ENCODE results near the gene LILRA6.
"Not testable (repeated sequence)": the region's sequence is repeated elsewhere in the genome, so short reads cannot be mapped to it uniquely, and the experiment has no call there.

LILRA6 gene

DNA sequence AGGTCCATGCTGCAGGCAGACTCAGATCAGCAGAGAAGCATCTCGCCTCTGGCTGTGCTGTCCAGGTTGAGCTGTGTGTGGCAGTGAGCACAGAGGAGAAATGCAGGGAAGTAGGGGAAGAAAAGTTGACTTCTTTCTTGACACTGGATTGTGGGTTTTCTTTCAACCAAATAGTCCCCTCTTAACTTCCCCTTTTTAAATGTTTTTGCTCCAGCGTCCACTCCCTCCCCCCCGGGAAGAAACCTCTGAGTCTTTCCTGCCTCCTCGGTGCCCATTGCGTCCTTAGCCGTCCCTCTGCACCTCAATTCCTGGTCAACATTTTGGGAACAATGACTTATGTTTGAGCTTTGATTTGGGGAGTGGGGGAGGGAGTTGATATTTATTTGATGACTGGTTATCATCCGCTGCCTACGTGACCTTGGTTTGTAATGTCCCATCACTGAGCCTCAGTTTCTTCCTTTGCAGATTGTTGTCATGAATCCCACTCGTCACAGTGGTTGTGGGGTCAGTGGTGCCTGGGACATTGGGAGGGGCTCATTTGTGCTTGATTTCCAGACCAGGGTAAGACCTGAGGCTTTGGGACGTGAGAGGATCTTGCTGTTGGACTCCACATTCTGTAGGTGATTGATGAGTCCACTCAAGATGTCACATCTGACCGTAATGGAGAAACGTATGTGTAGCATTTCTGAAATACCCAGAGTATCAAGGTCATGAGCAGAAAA lies 38.6 kb upstream of the LILRA6 start, which contains the start of gene LILRB2:
Gene LILRB2 (minus strand): TSS at position 104 of the 722 bp plus-strand sequence. CDS start 614 bp downstream, outside the sequence.
- Histone ChIP-seq H3K9me3 (ENCODE audit: insufficient read depth, low read length) (no peaks in the 10 kb centered on the region), H3K4me1 (ENCODE audit: low read length) (peaks cover 23% of the 10 kb centered on the region), H3K4me2 (ENCODE audit: low read length) (peak within 1 kb of the TSS; percentile 4), H3K27ac (ENCODE audit: low read length) (no peak within 1 kb of the TSS), H3K4me3 (ENCODE audit: low read length) (no peak within 1 kb of the TSS), H3K9ac (ENCODE audit: low read length) (no peak within 1 kb of the TSS), H3K27me3 (ENCODE audit: low read depth, low read length) (peaks cover 32% of the 10 kb centered on the region), H4K20me1 (ENCODE audit: insufficient read depth, low read length) (no peaks in the 10 kb centered on the region), H2AFZ (ENCODE audit: low read depth, low read length) (no peak within 1 kb of the TSS), H3K79me2 (ENCODE audit: low read length) (no peaks in the 10 kb centered on the region), H3K36me3 (replicated peaks; ENCODE audit: low read depth, low read length) (no peaks in the 10 kb centered on the region)
- no peak for TF ChIP-seq EZH2phosphoT487 (IDR thresholded peaks at IDR 0.05; ENCODE audit: low read depth)
- TF ChIP-seq, protein P1, sequence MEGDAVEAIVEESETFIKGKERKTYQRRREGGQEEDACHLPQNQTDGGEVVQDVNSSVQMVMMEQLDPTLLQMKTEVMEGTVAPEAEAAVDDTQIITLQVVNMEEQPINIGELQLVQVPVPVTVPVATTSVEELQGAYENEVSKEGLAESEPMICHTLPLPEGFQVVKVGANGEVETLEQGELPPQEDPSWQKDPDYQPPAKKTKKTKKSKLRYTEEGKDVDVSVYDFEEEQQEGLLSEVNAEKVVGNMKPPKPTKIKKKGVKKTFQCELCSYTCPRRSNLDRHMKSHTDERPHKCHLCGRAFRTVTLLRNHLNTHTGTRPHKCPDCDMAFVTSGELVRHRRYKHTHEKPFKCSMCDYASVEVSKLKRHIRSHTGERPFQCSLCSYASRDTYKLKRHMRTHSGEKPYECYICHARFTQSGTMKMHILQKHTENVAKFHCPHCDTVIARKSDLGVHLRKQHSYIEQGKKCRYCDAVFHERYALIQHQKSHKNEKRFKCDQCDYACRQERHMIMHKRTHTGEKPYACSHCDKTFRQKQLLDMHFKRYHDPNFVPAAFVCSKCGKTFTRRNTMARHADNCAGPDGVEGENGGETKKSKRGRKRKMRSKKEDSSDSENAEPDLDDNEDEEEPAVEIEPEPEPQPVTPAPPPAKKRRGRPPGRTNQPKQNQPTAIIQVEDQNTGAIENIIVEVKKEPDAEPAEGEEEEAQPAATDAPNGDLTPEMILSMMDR (IDR thresholded peaks at IDR 0.05; ENCODE audit: low read depth, low read length): no peak

DNA sequence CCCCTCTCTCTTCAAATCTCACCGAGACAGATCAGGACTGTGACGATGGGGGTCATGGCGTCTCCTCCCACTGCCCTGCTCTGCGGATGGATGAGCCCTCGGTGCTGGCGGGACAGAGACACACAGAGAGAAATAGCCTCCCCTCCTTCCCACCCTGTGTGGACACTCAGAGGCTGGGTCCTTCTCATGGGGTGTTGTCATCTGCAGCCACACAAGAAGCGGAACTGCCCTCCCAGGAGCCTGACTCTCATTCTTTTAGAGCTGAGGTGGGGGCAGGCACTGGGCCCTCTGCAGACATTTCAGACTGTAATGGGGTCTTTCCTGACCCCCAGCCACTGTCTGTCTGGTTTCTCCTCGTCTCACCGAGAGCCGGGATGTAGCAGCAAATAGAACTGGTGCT lies 37.9 kb upstream of the LILRA6 start:
- H3K4me1 ChIP-seq (ENCODE audit: low read length): peaks cover 20% of the 10 kb centered on the region
- H3K36me3 ChIP-seq (replicated peaks; ENCODE audit: low read depth, low read length); H3K9me3 ChIP-seq (ENCODE audit: insufficient read depth, low read length); H2AFZ ChIP-seq (ENCODE audit: low read depth, low read length); H3K27ac ChIP-seq (ENCODE audit: low read length); H3K4me2 ChIP-seq (ENCODE audit: low read length); H3K4me3 ChIP-seq (ENCODE audit: low read length); H3K79me2 ChIP-seq (ENCODE audit: low read length); H3K9ac ChIP-seq (ENCODE audit: low read length); H4K20me1 ChIP-seq (ENCODE audit: insufficient read depth, low read length): not testable (repeated sequence)
- peaks cover 32% of the 10 kb centered on the region for H3K27me3 ChIP-seq (ENCODE audit: low read depth, low read length)

DNA sequence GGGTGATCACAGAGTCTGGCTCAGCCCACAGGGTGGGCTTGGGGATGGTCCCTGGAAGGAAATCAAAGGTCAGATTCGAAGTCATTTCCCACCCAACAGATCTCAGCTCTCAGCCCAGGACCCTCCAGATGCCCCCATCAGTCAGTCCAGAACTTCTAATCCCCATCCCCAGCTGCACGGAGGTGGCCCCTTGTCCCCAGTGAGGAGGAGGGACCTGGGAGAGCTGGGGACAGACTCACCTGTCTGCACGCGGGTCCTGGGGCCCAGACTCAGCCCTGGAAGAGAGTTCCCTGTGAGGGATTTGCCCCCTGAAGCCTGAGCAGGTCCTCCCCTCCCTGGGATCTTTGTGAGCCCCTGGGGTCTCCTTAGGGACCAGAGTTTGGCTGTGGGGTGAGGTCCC lies 37.4 kb upstream of the LILRA6 start:
- not testable (repeated sequence) for H3K79me2 ChIP-seq (ENCODE audit: low read length); H3K9me3 ChIP-seq (ENCODE audit: insufficient read depth, low read length); H3K36me3 ChIP-seq (replicated peaks; ENCODE audit: low read depth, low read length); H3K4me2 ChIP-seq (ENCODE audit: low read length); H3K9ac ChIP-seq (ENCODE audit: low read length); H3K4me3 ChIP-seq (ENCODE audit: low read length); H4K20me1 ChIP-seq (ENCODE audit: insufficient read depth, low read length); H3K27ac ChIP-seq (ENCODE audit: low read length); H2AFZ ChIP-seq (ENCODE audit: low read depth, low read length)
- Histone ChIP-seq H3K27me3 (ENCODE audit: low read depth, low read length) (peaks cover 32% of the 10 kb centered on the region), H3K4me1 (ENCODE audit: low read length) (peaks cover 20% of the 10 kb centered on the region)

DNA sequence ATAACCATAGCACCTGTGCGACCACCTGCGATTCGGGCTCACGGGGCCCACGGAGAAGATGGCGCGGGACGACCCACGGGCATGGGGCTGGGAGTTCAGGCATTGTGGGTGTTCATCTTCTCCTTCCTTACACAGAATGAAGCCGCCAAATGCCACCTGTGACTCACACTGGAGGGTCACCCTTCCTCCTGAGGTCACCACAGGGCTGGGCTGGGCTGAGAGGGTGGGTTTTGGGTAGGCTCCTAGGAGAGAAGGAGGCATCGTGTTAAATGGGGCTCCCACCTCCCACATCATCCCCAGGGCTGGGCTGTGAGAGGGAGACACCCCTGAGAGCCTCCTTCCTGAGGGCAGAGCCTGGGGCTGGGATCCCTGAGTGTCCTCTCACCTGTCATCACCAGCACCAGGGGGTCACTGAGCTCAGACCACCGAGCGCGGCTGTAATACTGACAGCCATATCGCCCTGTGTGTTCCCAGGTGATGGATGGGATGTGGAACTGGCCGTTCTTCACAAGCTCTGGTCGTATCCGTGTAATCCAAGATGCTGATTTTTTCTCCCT lies 36.9 kb upstream of the LILRA6 start:
- Histone ChIP-seq H3K79me2 (ENCODE audit: low read length) (no peaks in the 10 kb centered on the region), H3K9me3 (ENCODE audit: insufficient read depth, low read length) (no peaks in the 10 kb centered on the region), H3K9ac (ENCODE audit: low read length) (no peak overlapping the region), H3K27ac (ENCODE audit: low read length) (no peak overlapping the region), H3K4me3 (ENCODE audit: low read length) (no peak overlapping the region), H3K27me3 (ENCODE audit: low read depth, low read length) (peaks cover 32% of the 10 kb centered on the region), H2AFZ (ENCODE audit: low read depth, low read length) (no peak overlapping the region), H3K4me1 (ENCODE audit: low read length) (peaks cover 20% of the 10 kb centered on the region), H4K20me1 (ENCODE audit: insufficient read depth, low read length) (no peaks in the 10 kb centered on the region), H3K4me2 (ENCODE audit: low read length) (no peak overlapping the region), H3K36me3 (replicated peaks; ENCODE audit: low read depth, low read length) (no peaks in the 10 kb centered on the region)
- TF ChIP-seq, protein P1 (IDR thresholded peaks at IDR 0.05; ENCODE audit: low read depth, low read length): no peak
- TF ChIP-seq EZH2phosphoT487 (IDR thresholded peaks at IDR 0.05; ENCODE audit: low read depth): no peak

DNA sequence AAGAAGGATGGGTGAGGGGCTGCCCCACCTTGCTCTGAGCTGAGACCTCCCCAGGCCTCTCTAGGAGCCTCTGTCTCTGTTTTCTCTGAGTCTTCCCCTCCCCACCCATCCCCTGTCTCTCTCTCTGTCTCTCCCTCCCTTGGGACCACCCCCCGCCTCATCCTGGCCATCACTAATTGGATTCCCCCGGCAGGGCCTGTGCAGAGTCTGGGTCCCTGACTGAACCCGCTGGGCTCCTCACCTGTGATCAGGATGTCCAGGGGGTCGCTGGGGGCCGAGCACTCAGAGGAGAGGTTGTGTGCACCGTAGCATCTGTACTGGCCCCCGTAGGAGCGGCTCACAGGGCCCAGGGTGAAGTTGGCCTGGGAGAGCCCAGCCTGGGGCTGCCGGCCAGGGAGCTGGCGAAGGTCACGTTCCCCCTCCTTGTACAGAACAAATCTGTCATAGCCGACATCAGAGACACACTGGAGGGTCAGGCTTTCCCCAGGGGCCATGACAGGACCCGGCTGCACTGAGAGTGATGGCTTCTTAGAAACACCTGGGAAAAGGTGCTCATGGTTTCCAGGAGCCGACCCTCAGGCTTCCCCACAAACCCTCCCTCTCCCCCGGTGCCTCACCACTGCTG lies 36.1 kb upstream of the LILRA6 start:
- H4K20me1 ChIP-seq (ENCODE audit: insufficient read depth, low read length); H3K36me3 ChIP-seq (replicated peaks; ENCODE audit: low read depth, low read length); H3K4me2 ChIP-seq (ENCODE audit: low read length); H3K79me2 ChIP-seq (ENCODE audit: low read length); H3K9ac ChIP-seq (ENCODE audit: low read length); H3K4me3 ChIP-seq (ENCODE audit: low read length); H2AFZ ChIP-seq (ENCODE audit: low read depth, low read length); H3K27ac ChIP-seq (ENCODE audit: low read length); H3K9me3 ChIP-seq (ENCODE audit: insufficient read depth, low read length): not testable (repeated sequence)
- Histone ChIP-seq H3K4me1 (ENCODE audit: low read length) (peaks cover 20% of the 10 kb centered on the region), H3K27me3 (ENCODE audit: low read depth, low read length) (peaks cover 35% of the 10 kb centered on the region)

DNA sequence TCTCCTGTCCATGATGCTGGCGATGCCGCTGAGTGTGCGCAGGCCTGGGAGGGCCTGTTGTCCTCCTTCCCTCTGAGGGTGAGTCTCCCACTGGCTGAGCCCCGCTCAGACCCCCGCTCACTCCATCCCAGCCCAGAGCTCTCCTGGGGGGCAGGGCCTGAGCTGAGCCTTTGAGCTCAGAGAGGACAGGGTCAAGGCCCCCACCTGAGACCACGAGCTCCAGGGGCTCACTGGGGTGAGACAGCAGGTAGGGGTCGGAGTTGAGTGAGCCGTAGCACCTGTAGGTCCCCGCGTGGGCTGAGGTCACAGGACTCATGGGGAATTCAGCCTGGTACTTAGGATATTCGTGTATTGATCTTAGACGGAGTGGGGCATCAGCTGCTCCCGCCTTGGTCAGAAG lies 35.5 kb upstream of the LILRA6 start:
- not testable (repeated sequence) for H3K9ac ChIP-seq (ENCODE audit: low read length); H3K4me2 ChIP-seq (ENCODE audit: low read length); H3K36me3 ChIP-seq (replicated peaks; ENCODE audit: low read depth, low read length); H4K20me1 ChIP-seq (ENCODE audit: insufficient read depth, low read length); H3K9me3 ChIP-seq (ENCODE audit: insufficient read depth, low read length); H3K4me3 ChIP-seq (ENCODE audit: low read length); H3K27ac ChIP-seq (ENCODE audit: low read length); H3K79me2 ChIP-seq (ENCODE audit: low read length); H2AFZ ChIP-seq (ENCODE audit: low read depth, low read length)
- peaks cover 20% of the 10 kb centered on the region for H3K4me1 ChIP-seq (ENCODE audit: low read length)
- peaks cover 37% of the 10 kb centered on the region for H3K27me3 ChIP-seq (ENCODE audit: low read depth, low read length)

DNA sequence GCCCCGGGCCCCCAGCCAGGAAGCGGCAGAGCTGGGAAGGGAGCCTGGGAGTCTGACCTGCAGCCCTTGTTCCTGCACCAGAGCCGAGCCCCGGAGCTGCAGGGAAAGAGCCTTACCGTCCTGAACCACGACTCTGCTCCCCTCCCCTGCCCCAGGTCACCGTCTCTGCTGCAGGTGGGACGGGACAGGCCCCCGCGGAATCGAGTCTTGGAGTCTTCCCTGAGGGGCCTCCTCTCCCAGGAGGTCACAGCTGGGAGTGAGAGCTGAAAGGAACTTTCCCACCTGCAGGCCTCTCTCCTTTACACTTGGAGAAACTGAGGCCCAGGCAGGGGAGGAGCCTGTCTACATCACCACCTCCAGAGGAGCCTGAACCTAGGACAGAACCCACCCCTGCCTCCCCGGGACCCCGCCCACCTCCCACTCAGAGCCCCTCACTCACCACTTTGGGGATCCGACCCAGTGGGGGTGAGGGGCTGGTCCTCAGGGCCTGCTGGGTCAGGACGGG lies 34.6 kb upstream of the LILRA6 start:
- not testable (repeated sequence) for H3K36me3 ChIP-seq (replicated peaks; ENCODE audit: low read depth, low read length); H4K20me1 ChIP-seq (ENCODE audit: insufficient read depth, low read length); H3K27ac ChIP-seq (ENCODE audit: low read length); H3K79me2 ChIP-seq (ENCODE audit: low read length); H3K9ac ChIP-seq (ENCODE audit: low read length); H2AFZ ChIP-seq (ENCODE audit: low read depth, low read length); H3K4me2 ChIP-seq (ENCODE audit: low read length); H3K9me3 ChIP-seq (ENCODE audit: insufficient read depth, low read length); H3K4me3 ChIP-seq (ENCODE audit: low read length)
- peaks cover 12% of the 10 kb centered on the region for H3K4me1 ChIP-seq (ENCODE audit: low read length)
- peaks cover 33% of the 10 kb centered on the region for H3K27me3 ChIP-seq (ENCODE audit: low read depth, low read length)

Data from OCI-LY3 (cell line).